ENCODE results near the gene RTP1.

GRCh38 chr3:187183903-187184302, 13.4 kb upstream of the RTP1 start:
- TF ChIP-seq CTCF (IDR thresholded peaks at IDR 0.05) = no peak
- TF ChIP-seq POLR2A (IDR thresholded peaks at IDR 0.05; ENCODE audit: low read depth) = no peak
- no peak for TF ChIP-seq EP300 (IDR thresholded peaks at IDR 0.05)
